Small intestine (tissue), 7 donors: ENCODE measurements around the gene ATP1A2. TPM values are rescaled to one million over a fixed set of nuclear protein-coding genes. Genes with fewer than 3 reads are reported as not detected.

Experiments
- DNase-seq, 2 donors: peaks; one replicate each; pipeline versions ENCODE4 v3.0.0 to v3.0.0-alpha.2; 2013
- FAIRE-seq: peaks from 2 replicates; lab custom pipeline; 2012; peaks lifted over from hg19 to GRCh38; lab: Jason Lieb, UNC
- H3K27ac ChIP-seq, 3 donors: one replicate each; pipeline ENCODE4 v1.5.1; 2013; ENCODE audit warnings: low read length in 2 of 3, mild to moderate bottlenecking in 2 of 3, control low read depth in 1 of 3, inconsistent platforms in 1 of 3, low read depth in 1 of 3, moderate library complexity in 1 of 3
- H3K27me3 ChIP-seq, 3 donors: one replicate each; pipeline ENCODE4 v1.6.1; 2013; ENCODE audit warnings: low read length in 3 of 3, inconsistent platforms in 1 of 3; ENCODE audit not compliant: control insufficient read depth in 3 of 3, insufficient read depth in 3 of 3
- H3K36me3 ChIP-seq, 3 donors: one replicate each; pipeline ENCODE4 v1.6.1; 2013; ENCODE audit warnings: low read length in 3 of 3, inconsistent platforms in 1 of 3, low read depth in 1 of 3, mild to moderate bottlenecking in 1 of 3, moderate library complexity in 1 of 3; ENCODE audit not compliant: control insufficient read depth in 3 of 3, insufficient read depth in 2 of 3
- H3K4me1 ChIP-seq, 3 donors: one replicate each; pipeline ENCODE4 v1.6.1; 2013; ENCODE audit warnings: low read length in 2 of 3, inconsistent platforms in 1 of 3, low read depth in 1 of 3, mild to moderate bottlenecking in 1 of 3, moderate library complexity in 1 of 3; ENCODE audit not compliant: control insufficient read depth in 3 of 3, insufficient read depth in 2 of 3
- H3K4me3 ChIP-seq, 3 donors: one replicate each; pipeline ENCODE4 v1.5.1; 2013; ENCODE audit warnings: low read length in 3 of 3, control low read depth in 1 of 3, inconsistent platforms in 1 of 3, low read depth in 1 of 3, mild to moderate bottlenecking in 1 of 3, moderate library complexity in 1 of 3
- H3K9me3 ChIP-seq, 2 donors: one replicate each; pipeline ENCODE4 v1.6.1; 2013; ENCODE audit warnings: low read depth in 1 of 2, low read length in 1 of 2; ENCODE audit not compliant: control insufficient read depth in 2 of 2, insufficient read depth in 1 of 2
- WGBS, 3 donors: extraction: QIAGEN DNeasy Blood & Tissue Kit; methylation state at CpG; one replicate each; pipeline ENCODE4 v1.1.7; 2013; 5-methylcytosine and 5-hydroxymethylcytosine counted together
- polyA plus RNA-seq, 4 donors: library from polyadenylated mRNA; stranded (reverse) in 3 of 4; unstranded in 1 of 4; fragments of 200-250 nt in 3 of 4; fragments of 120-200 nt in 1 of 4; gene quantifications; one replicate each; pipeline versions ENCODE4 v1.2.1 to v1.2.3, GENCODE V29; 2013
- donor health status: healthy with polysubstance abuse.
- donor health status: control.
- donor health status: control.
- donor health status: Bipolar disorder and iron deficiency.
- donor health status: healthy.

ATP1A2 gene
- polyA plus RNA-seq, 4 donors: 0.22 to 5.3 (median 1.2) TPM

GRCh38 chr1:160168016-160168415 is 52.5 kb downstream of the ATP1A2 start:
- 52 to 77% (median 69%) methylated on average over 5 of the region's 5 CpGs for WGBS, 3 donors
- peaks cover 0 to 8% (median 0%) of the 10 kb centered on the region in 3 donors for H3K27me3 ChIP-seq
- H3K4me1 ChIP-seq: no peaks in the 10 kb centered on the region
- no peak overlapping the region for H3K4me3 ChIP-seq
- H3K27ac ChIP-seq: no peak overlapping the region
- no peaks in the 10 kb centered on the region for H3K9me3 ChIP-seq
- DNase-seq: peak in 1 of 2 donors; percentile 13
- no peak for FAIRE-seq
- H3K36me3 ChIP-seq: no peaks in the 10 kb centered on the region

GRCh38 chr1:160168609-160169369 is 53.2 kb downstream of the ATP1A2 start:
- no peak overlapping the region for H3K4me3 ChIP-seq
- no peaks in the 10 kb centered on the region for H3K4me1 ChIP-seq
- peaks cover 0 to 8% (median 0%) of the 10 kb centered on the region in 3 donors for H3K27me3 ChIP-seq
- DNase-seq (no peak), FAIRE-seq (no peak)
- no peak overlapping the region for H3K27ac ChIP-seq
- H3K36me3 ChIP-seq: no peaks in the 10 kb centered on the region
- 83 to 85% (median 85%) methylated on average over 13 of the region's 13 CpGs for WGBS, 3 donors
- H3K9me3 ChIP-seq: no peaks in the 10 kb centered on the region

- H3K36me3 ChIP-seq: no peaks in the 10 kb centered on the region
- DNase-seq (no peak), FAIRE-seq (no peak)
- H3K4me3 ChIP-seq: no peak overlapping the region
- H3K4me1 ChIP-seq: no peaks in the 10 kb centered on the region
- H3K27ac ChIP-seq: no peak overlapping the region
- WGBS, 3 donors: 51 to 70% (median 68%) methylated on average over 15 of the region's 15 CpGs
- no peaks in the 10 kb centered on the region for H3K9me3 ChIP-seq
- peaks cover 0 to 8% (median 0%) of the 10 kb centered on the region in 3 donors for H3K27me3 ChIP-seq
These were observed 54.2 kb downstream of the ATP1A2 start for GRCh38 chr1:160169553-160170399.

DNA sequence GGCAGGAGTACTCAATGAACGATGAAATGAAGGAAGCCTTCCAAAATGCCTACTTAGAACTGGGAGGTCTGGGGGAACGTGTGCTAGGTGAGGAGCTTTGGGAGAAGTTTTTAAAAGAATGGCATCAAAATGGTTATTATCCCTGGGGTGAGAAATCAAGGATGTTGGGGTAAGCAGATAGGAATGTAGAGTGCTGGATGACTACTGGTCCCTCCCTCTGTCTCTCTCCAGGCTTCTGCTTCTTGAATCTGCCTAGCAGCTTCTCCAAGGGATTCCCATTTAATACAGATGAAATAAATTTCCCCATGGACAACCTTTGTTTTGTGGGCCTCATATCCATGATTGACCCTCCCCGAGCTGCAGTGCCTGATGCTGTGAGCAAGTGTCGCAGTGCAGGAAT is 55.8 kb downstream of the ATP1A2 start:
- no peaks in the 10 kb centered on the region for H3K36me3 ChIP-seq
- FAIRE-seq (no peak), DNase-seq (no peak)
- H3K27me3 ChIP-seq: peaks cover 0 to 8% (median 0%) of the 10 kb centered on the region in 3 donors
- 85 to 95% (median 85%) methylated on average over 4 of the region's 4 CpGs for WGBS, 3 donors
- no peaks in the 10 kb centered on the region for H3K4me1 ChIP-seq
- H3K4me3 ChIP-seq: no peak overlapping the region
- H3K9me3 ChIP-seq: no peaks in the 10 kb centered on the region
- no peak overlapping the region for H3K27ac ChIP-seq

DNA sequence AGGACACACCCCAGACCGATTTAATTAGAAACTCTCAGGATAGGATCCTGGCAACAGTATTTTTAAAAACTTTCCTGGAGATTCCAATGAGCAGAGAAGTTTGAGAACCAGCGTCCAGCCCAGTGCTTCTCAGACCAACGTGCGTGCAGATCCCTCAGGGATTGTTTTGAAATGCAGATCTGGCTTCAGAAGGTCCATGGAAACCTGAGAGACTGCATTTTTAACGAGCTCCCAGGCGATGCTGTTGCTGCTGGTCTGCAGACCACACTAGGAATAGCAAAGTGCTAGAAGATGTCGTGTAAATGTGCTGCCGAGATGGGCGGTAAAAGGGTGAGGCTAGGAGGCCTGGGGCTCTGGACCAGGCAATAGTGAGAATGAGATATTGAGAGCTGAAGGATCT is 56.4 kb downstream of the ATP1A2 start:
- FAIRE-seq (no peak), DNase-seq (no peak)
- Histone ChIP-seq H3K4me1 (no peaks in the 10 kb centered on the region), H3K36me3 (no peaks in the 10 kb centered on the region), H3K4me3 (no peak overlapping the region), H3K27me3 (peaks cover 0 to 8% (median 0%) of the 10 kb centered on the region in 3 donors), H3K9me3 (no peaks in the 10 kb centered on the region), H3K27ac (no peak overlapping the region)
- 68 to 77% (median 76%) methylated on average over 9 of the region's 9 CpGs for WGBS, 3 donors

GRCh38 chr1:160177231-160177630 is 61.7 kb downstream of the ATP1A2 start:
- Histone ChIP-seq H3K27ac (no peak overlapping the region), H3K4me1 (no peaks in the 10 kb centered on the region), H3K36me3 (no peaks in the 10 kb centered on the region), H3K27me3 (peaks cover 0 to 4% (median 0%) of the 10 kb centered on the region in 3 donors), H3K9me3 (no peaks in the 10 kb centered on the region), H3K4me3 (no peak overlapping the region)
- 87 to 97% (median 93%) methylated on average over 2 of the region's 2 CpGs for WGBS, 3 donors
- FAIRE-seq (no peak), DNase-seq (no peak)

GRCh38 chr1:160177667-160178066 is 62.1 kb downstream of the ATP1A2 start:
- Histone ChIP-seq H3K4me1 (no peaks in the 10 kb centered on the region), H3K27me3 (peaks cover 0 to 2% (median 0%) of the 10 kb centered on the region in 3 donors), H3K36me3 (no peaks in the 10 kb centered on the region), H3K27ac (no peak overlapping the region), H3K4me3 (no peak overlapping the region), H3K9me3 (no peaks in the 10 kb centered on the region)
- 74 to 90% (median 75%) methylated on average over 1 of the region's 1 CpG for WGBS, 3 donors
- FAIRE-seq (no peak), DNase-seq (no peak)

DNA sequence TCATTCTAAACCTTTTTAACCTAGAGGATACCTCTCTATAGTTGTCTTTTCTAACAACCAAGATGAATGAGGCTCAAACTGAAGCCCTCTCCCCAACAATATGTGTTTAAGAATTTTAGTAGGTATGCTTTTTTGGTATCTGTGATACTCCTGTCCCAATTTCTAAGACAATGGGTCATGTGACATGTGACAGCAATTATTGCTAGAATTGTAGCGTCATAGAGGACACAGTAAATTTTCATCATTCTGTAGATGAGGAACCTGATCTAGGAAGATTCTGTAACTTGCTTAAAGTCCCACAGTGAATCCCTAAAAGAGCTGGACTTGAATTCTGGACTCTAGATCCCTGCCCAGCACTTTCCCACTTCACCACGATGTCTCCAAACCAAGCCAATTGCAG is 63.2 kb downstream of the ATP1A2 start:
- WGBS, 3 donors: 83 to 96% (median 84%) methylated on average over 2 of the region's 2 CpGs
- FAIRE-seq: no peak
- no peak overlapping the region for H3K4me3 ChIP-seq

More for the DNA sequence above, 63.2 kb downstream of the ATP1A2 start:
- no peaks in the 10 kb centered on the region for H3K4me1 ChIP-seq
- DNase-seq: no peak
- no peaks in the 10 kb centered on the region for H3K27me3 ChIP-seq
- no peaks in the 10 kb centered on the region for H3K9me3 ChIP-seq
- H3K27ac ChIP-seq: no peak overlapping the region
- H3K36me3 ChIP-seq: no peaks in the 10 kb centered on the region
